Body of pancreas (tissue), 4 donors: ENCODE results near the gene RSL1D1. TPM values are rescaled to one million over a fixed set of nuclear protein-coding genes. Genes with fewer than 3 reads are reported as not detected.

Experiments used
- ATAC-seq: fragments of 150-250 bp; one replicate; pipeline ENCODE4 v1.9.1; 2016
- DNase-seq, 4 donors: peaks; one replicate each; pipeline ENCODE4 v3.0.0-alpha.2; 2019
- H3K27ac ChIP-seq, 4 donors: fragments of 200-600 bp; sonication (generic); 1 replicate in 3 of 4; 2 replicates in 1 of 4; pipeline versions ENCODE4 v1.5.1 to v1.6.1; 2016 to 2019; ENCODE audit warnings: mild to moderate bottlenecking in 1 of 4, mixed read lengths in 1 of 4, moderate library complexity in 1 of 4
- H3K27me3 ChIP-seq, 2 donors: fragments of 200-600 bp; sonication (generic); one replicate each; pipeline ENCODE4 v1.6.0; 2016; ENCODE audit warnings: mild to moderate bottlenecking in 1 of 2
- H3K36me3 ChIP-seq, 2 donors: fragments of 200-600 bp; sonication (generic); replicated peaks in 1 of 2; 2 replicates each; pipeline ENCODE4 v1.5.1; 2016; ENCODE audit warnings: low read depth in 2 of 2; ENCODE audit not compliant: insufficient read depth in 1 of 2
- H3K4me1 ChIP-seq: fragments of 200-600 bp; sonication (generic); one replicate; pipeline ENCODE4 v1.6.0; 2016
- H3K4me3 ChIP-seq, 2 donors: fragments of 200-600 bp; sonication (generic); 1 replicate in 1 of 2; 2 replicates in 1 of 2; pipeline ENCODE4 v1.5.1; 2016 to 2019
- H3K9me3 ChIP-seq, 3 donors: fragments of 200-600 bp; sonication (generic); 1 replicate in 2 of 3; 2 replicates in 1 of 3; pipeline ENCODE4 v1.5.1; 2016
- CTCF ChIP-seq, 7 experiments: fragments of 450-650 bp in 4 of 7; fragments of 200-600 bp in 3 of 7; sonication (generic) in 3 of 7; IDR thresholded peaks; one replicate each; pipeline ENCODE4 v1.5.1; 2016 to 2019; ENCODE audit warnings: antibody characterized with exemption in 7 of 7
- POLR2A ChIP-seq, 3 donors: fragments of 450-650 bp; IDR thresholded peaks; one replicate each; pipeline ENCODE4 v1.6.1; 2016; ENCODE audit warnings: antibody characterized with exemption in 3 of 3, mild to moderate bottlenecking in 2 of 3
- WGBS, 2 donors: methylation state at CpG; one replicate each; pipeline ENCODE4 v1.1.5; 2017; 5-methylcytosine and 5-hydroxymethylcytosine counted together
- intact Hi-C: fragments of 100-400 bp; cut with DNase I; formaldehyde crosslinking; loops from one replicate; pipeline ENCODE4 v1.15.1; 2023
- total RNA-seq, 2 donors: library from RNA; depleted of rRNA; stranded (reverse); fragments of >200 nt; gene quantifications; one replicate each; pipeline ENCODE4 v1.1.0, GENCODE V29; 2016

Gene RSL1D1
- total RNA-seq, 2 donors from 2014 or later: 199 to 246 TPM

GRCh38 chr16:11877374-11877773 is 26.0 kb upstream of the RSL1D1 start:
- no peaks in the 10 kb centered on the region for H3K9me3 ChIP-seq
- TF ChIP-seq CTCF (IDR thresholded peaks at IDR 0.05) (no peak), POLR2A (IDR thresholded peaks at IDR 0.05) (no peak)
- ATAC-seq: no peak
- H3K4me1 ChIP-seq: peaks cover 4% of the 10 kb centered on the region
- H3K4me3 ChIP-seq: no peak overlapping the region
- 86 to 88% methylated on average over 5 of the region's 5 CpGs for WGBS, 2 donors
- no peak for DNase-seq
- H3K36me3 ChIP-seq: peaks cover 0 to 35% of the 10 kb centered on the region in 2 donors
- intact Hi-C loops: no loop called here
- H3K27ac ChIP-seq: no peak overlapping the region
- no peaks in the 10 kb centered on the region for H3K27me3 ChIP-seq

GRCh38 chr16:11876306-11876705 is 25.0 kb upstream of the RSL1D1 start:
- no peaks in the 10 kb centered on the region for H3K27me3 ChIP-seq
- H3K36me3 ChIP-seq: peaks cover 0 to 27% of the 10 kb centered on the region in 2 donors
- TF ChIP-seq CTCF (IDR thresholded peaks at IDR 0.05): no peak
- no peak for TF ChIP-seq POLR2A (IDR thresholded peaks at IDR 0.05)
- ATAC-seq (no peak), DNase-seq (no peak)
- peaks cover 4% of the 10 kb centered on the region for H3K4me1 ChIP-seq
- H3K9me3 ChIP-seq: no peaks in the 10 kb centered on the region
- H3K4me3 ChIP-seq: no peak overlapping the region
- 68 to 72% methylated on average over 12 of the region's 12 CpGs for WGBS, 2 donors
- intact Hi-C loops: no loop called here
- H3K27ac ChIP-seq: no peak overlapping the region

GRCh38 chr16:11875721-11876120 is 24.4 kb upstream of the RSL1D1 start:
- Histone ChIP-seq H3K36me3 (peaks cover 0 to 24% of the 10 kb centered on the region in 2 donors), H3K4me3 (no peak overlapping the region), H3K27ac (no peak overlapping the region), H3K27me3 (no peaks in the 10 kb centered on the region), H3K4me1 (peaks cover 4% of the 10 kb centered on the region), H3K9me3 (no peaks in the 10 kb centered on the region)
- WGBS, 2 donors: 80 to 90% methylated on average over 5 of the region's 5 CpGs
- intact Hi-C loops: no loop called here
- ATAC-seq (no peak), DNase-seq (no peak)
- TF ChIP-seq POLR2A (IDR thresholded peaks at IDR 0.05) (no peak), CTCF (IDR thresholded peaks at IDR 0.05) (no peak)

- H3K4me1 ChIP-seq: peaks cover under 1% of the 10 kb centered on the region
- H3K4me3 ChIP-seq: no peak overlapping the region
- no peak overlapping the region for H3K27ac ChIP-seq
- no peaks in the 10 kb centered on the region for H3K9me3 ChIP-seq
- DNase-seq: no peak
- 63 to 74% methylated on average over 7 of the region's 7 CpGs for WGBS, 2 donors
- intact Hi-C loops: no loop called here
- ATAC-seq: no peak
- no peak for TF ChIP-seq CTCF (IDR thresholded peaks at IDR 0.05)
- no peak for TF ChIP-seq POLR2A (IDR thresholded peaks at IDR 0.05)
- no peaks in the 10 kb centered on the region for H3K27me3 ChIP-seq
- H3K36me3 ChIP-seq: peaks cover 0 to 16% of the 10 kb centered on the region in 2 donors
Measured at GRCh38 chr16:11871193-11871592, 19.9 kb upstream of the RSL1D1 start.

- Histone ChIP-seq H3K9me3 (no peaks in the 10 kb centered on the region), H3K36me3 (peaks cover 0 to 10% of the 10 kb centered on the region in 2 donors)
- WGBS, 2 donors: 34 to 40% methylated on average over 3 of the region's 3 CpGs
Measured at GRCh38 chr16:11870399-11870798, 19.1 kb upstream of the RSL1D1 start.

More at GRCh38 chr16:11870399-11870798, 19.1 kb upstream of the RSL1D1 start:
- H3K4me1 ChIP-seq: no peaks in the 10 kb centered on the region
- no peak overlapping the region for H3K27ac ChIP-seq
- intact Hi-C loops: no loop called here
- DNase-seq (no peak), ATAC-seq (no peak)
- TF ChIP-seq POLR2A (IDR thresholded peaks at IDR 0.05): no peak
- no peak for TF ChIP-seq CTCF (IDR thresholded peaks at IDR 0.05)
- no peaks in the 10 kb centered on the region for H3K27me3 ChIP-seq
- H3K4me3 ChIP-seq: no peak overlapping the region
